H1 (cell line): ENCODE data around the gene PA2G4. TPM values are rescaled to one million over a fixed set of nuclear protein-coding genes. Genes with fewer than 3 reads are reported as not detected.

ENCODE experiments used
- CBX5 ChIP-seq: fragments of 300-800, 300-1000 bp; sonication (generic); IDR thresholded peaks from 2 replicates; pipeline ENCODE4 v1.7.1; 2016; ENCODE audit warnings: antibody characterized with exemption, low read length, low read depth
- CBX8 ChIP-seq: fragments of 300-800, 300-1000 bp; sonication (generic); IDR thresholded peaks from 2 replicates; pipeline ENCODE4 v1.7.1; 2016; ENCODE audit warnings: low read depth, low read length, borderline replicate concordance
- CEBPB ChIP-seq: IDR thresholded peaks from 2 replicates; pipeline ENCODE4 v1.6.1; 2012; ENCODE audit warnings: low read depth, low read length
- CHD2 ChIP-seq: IDR thresholded peaks from 2 replicates; pipeline ENCODE4 v1.6.1; 2012; ENCODE audit warnings: low read length, improper control_type of control experiment
- CTBP2 ChIP-seq: IDR thresholded peaks from 2 replicates; pipeline ENCODE4 v1.7.0; 2011; ENCODE audit warnings: borderline replicate concordance, mild to moderate bottlenecking, moderate library complexity, mixed read lengths, low read length; ENCODE audit not compliant: insufficient read depth, insufficient read length
- EP300 ChIP-seq, 2 experiments: IDR thresholded peaks; 1 replicate in 1 of 2; 2 replicates in 1 of 2; pipeline ENCODE4 v1.6.1; 2011 to 2012; ENCODE audit warnings: low read depth in 2 of 2, low read length in 2 of 2, mild to moderate bottlenecking in 2 of 2, borderline replicate concordance in 1 of 2, inconsistent platforms in 1 of 2, moderate library complexity in 1 of 2
- FOSL1 ChIP-seq: IDR thresholded peaks from 2 replicates; pipeline ENCODE4 v1.6.1; 2011; ENCODE audit warnings: mild to moderate bottlenecking, low read depth, low read length, moderate library complexity; ENCODE audit not compliant: insufficient read depth
- GTF2F1 ChIP-seq: IDR thresholded peaks from 2 replicates; pipeline ENCODE4 v1.6.1; 2012; ENCODE audit warnings: low read depth, low read length, improper control_type of control experiment, borderline replicate concordance
- JUN ChIP-seq: IDR thresholded peaks from 2 replicates; pipeline ENCODE4 v1.6.1; 2011; ENCODE audit warnings: low read depth, mild to moderate bottlenecking, improper control_type of control experiment, low read length
- MAFK ChIP-seq: IDR thresholded peaks from 2 replicates; pipeline ENCODE4 v1.6.1; 2012; ENCODE audit warnings: low read depth, mild to moderate bottlenecking, improper control_type of control experiment, low read length
- NRF1 ChIP-seq: IDR thresholded peaks from 2 replicates; pipeline ENCODE4 v1.6.1; 2011; ENCODE audit warnings: mild to moderate bottlenecking, low read depth, low read length, improper control_type of control experiment
- RNF2 ChIP-seq: fragments of 200-900, 300-1000 bp; sonication (generic); IDR thresholded peaks from 2 replicates; pipeline ENCODE4 v1.7.1; 2016; ENCODE audit warnings: borderline replicate concordance, low read depth, mild to moderate bottlenecking, antibody characterized with exemption, low read length; ENCODE audit not compliant: poor library complexity, severe bottlenecking; ENCODE audit errors: missing control alignments
- SIX5 ChIP-seq: IDR thresholded peaks from 2 replicates; pipeline ENCODE4 v1.6.1; 2011; ENCODE audit warnings: mild to moderate bottlenecking, low read depth, low read length
- SRF ChIP-seq: IDR thresholded peaks from 2 replicates; pipeline ENCODE4 v1.6.1; 2011; ENCODE audit warnings: mild to moderate bottlenecking, low read depth, low read length, moderate library complexity
- SUZ12 ChIP-seq: fragments of 200-600 bp; sonication (generic); IDR thresholded peaks from 2 replicates; pipeline ENCODE4 v1.6.1; 2012; ENCODE audit warnings: mild to moderate bottlenecking, inconsistent platforms, low read length, moderate library complexity, mixed read lengths
- TBP ChIP-seq: IDR thresholded peaks from 2 replicates; pipeline ENCODE4 v1.6.1; 2011; ENCODE audit warnings: low read depth, low read length, improper control_type of control experiment
- polyA plus RNA-seq, 7 experiments: library from polyadenylated mRNA; depleted of rRNA in 3 of 7; stranded (reverse) in 5 of 7; unstranded in 2 of 7; fragments of >200 nt in 5 of 7; fragments of 200-250 nt in 2 of 7; gene quantifications; 1 replicate in 5 of 7; 2 replicates in 1 of 7; 4 replicates in 1 of 7; pipeline versions ENCODE4 v1.2.1 to v1.2.3, GENCODE V29; 2011 to 2013; ENCODE audit warnings: missing spikeins in 2 of 7, mixed read lengths in 2 of 7
- total RNA-seq: library from RNA; stranded (reverse); fragmentation: NEBNext Ultra II Directional; extraction: Animal tissue kit (Norgen Biotek cat#: 25700); gene quantifications from 2 replicates; pipeline ENCODE4 v1.2.1, GENCODE V29; 2021
- TF ChIP-seq, protein P1 (sequence below): IDR thresholded peaks from 2 replicates; pipeline ENCODE4 v1.6.1; 2012; ENCODE audit warnings: low read length, inconsistent platforms
- TF ChIP-seq, protein P2 (sequence below): IDR thresholded peaks from 2 replicates; pipeline ENCODE4 v1.6.1; 2011; ENCODE audit warnings: low read depth, mild to moderate bottlenecking, low read length; ENCODE audit not compliant: insufficient read depth
- TF ChIP-seq, protein P3 (sequence below): IDR thresholded peaks from 2 replicates; pipeline ENCODE4 v1.6.1; 2012; ENCODE audit warnings: inconsistent platforms
- TF ChIP-seq, protein P4 (sequence below): IDR thresholded peaks from 2 replicates; pipeline ENCODE4 v1.6.1; 2012; ENCODE audit warnings: inconsistent platforms

PA2G4 gene
- total and polyA plus RNA-seq, 2 of the 8 experiments (the other 6 are each of a cell fraction or from before 2014, with no cell fraction given): 159 to 242 TPM

DNA sequence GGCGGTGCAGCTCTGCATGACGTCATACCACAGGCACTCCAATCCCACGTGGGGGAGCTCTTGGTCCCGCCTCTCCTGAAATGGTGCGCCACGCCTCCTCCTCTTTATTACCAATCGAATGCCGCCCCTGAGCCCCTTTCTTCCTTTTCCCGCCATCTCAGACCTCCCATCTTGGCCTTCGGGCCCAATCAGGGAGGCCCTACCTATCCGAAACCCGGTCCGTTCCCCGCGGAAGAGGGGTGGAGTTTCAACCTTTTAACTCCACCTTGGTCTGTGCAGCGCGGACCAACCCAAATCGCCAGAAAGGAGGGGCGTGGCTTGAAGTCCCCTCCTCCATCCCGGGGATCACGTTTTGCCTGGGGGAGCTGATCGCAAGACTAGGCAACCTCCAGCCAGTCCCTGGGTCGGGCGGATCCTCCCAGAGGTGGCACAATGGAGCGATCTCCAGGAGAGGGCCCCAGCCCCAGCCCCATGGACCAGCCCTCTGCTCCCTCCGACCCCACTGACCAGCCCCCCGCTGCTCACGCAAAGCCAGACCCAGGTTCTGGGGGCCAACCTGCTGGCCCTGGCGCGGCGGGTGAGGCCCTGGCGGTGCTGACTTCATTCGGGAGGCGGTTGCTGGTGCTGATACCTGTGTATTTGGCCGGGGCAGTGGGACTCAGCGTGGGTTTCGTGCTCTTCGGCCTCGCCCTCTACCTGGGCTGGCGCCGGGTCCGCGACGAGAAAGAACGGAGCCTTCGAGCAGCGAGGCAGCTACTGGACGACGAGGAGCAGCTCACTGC is 23.7 kb downstream of the PA2G4 start, which contains the start of gene ESYT1 (continued):
- TF ChIP-seq, protein P1, sequence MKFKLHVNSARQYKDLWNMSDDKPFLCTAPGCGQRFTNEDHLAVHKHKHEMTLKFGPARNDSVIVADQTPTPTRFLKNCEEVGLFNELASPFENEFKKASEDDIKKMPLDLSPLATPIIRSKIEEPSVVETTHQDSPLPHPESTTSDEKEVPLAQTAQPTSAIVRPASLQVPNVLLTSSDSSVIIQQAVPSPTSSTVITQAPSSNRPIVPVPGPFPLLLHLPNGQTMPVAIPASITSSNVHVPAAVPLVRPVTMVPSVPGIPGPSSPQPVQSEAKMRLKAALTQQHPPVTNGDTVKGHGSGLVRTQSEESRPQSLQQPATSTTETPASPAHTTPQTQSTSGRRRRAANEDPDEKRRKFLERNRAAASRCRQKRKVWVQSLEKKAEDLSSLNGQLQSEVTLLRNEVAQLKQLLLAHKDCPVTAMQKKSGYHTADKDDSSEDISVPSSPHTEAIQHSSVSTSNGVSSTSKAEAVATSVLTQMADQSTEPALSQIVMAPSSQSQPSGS: peak; percentile 98
- no peak for TF ChIP-seq GTF2F1
- TF ChIP-seq CTBP2: no peak
- no peak for TF ChIP-seq FOSL1
- TF ChIP-seq SRF: no peak
- TF ChIP-seq, protein P2, sequence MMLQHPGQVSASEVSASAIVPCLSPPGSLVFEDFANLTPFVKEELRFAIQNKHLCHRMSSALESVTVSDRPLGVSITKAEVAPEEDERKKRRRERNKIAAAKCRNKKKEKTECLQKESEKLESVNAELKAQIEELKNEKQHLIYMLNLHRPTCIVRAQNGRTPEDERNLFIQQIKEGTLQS: no peak
- no peak for TF ChIP-seq CHD2
- TF ChIP-seq JUN: peak; percentile 92
- TF ChIP-seq TBP: peak; percentile 83
- no peak for TF ChIP-seq RNF2
- no peak for TF ChIP-seq SUZ12
- no peak for TF ChIP-seq MAFK
- TF ChIP-seq EP300 (IDR thresholded peaks at IDR 0.05; ENCODE audit: borderline replicate concordance in 1 of 2, low read depth in 2 of 2, low read length in 2 of 2): peak in 1 of 2 experiments; percentile 57; a peak in 1 of 3 replicates
- TF ChIP-seq CBX8: no peak
- no peak for TF ChIP-seq NRF1
- TF ChIP-seq, protein P3, sequence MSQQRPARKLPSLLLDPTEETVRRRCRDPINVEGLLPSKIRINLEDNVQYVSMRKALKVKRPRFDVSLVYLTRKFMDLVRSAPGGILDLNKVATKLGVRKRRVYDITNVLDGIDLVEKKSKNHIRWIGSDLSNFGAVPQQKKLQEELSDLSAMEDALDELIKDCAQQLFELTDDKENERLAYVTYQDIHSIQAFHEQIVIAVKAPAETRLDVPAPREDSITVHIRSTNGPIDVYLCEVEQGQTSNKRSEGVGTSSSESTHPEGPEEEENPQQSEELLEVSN: peak; percentile 65
- 0 out of 2 replicates have a peak, but pooled peaks have one; percentile 35 for TF ChIP-seq CEBPB
- TF ChIP-seq CBX5: no peak
- TF ChIP-seq, protein P4, sequence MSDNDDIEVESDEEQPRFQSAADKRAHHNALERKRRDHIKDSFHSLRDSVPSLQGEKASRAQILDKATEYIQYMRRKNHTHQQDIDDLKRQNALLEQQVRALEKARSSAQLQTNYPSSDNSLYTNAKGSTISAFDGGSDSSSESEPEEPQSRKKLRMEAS: peak; percentile 70
- TF ChIP-seq SIX5: no peak
